ENCODE data around the gene FARP1.

The FARP1 gene

GRCh38 chr13:98180092-98180491, 37.2 kb downstream of the FARP1 start:
- no peaks in the 10 kb centered on the region for H3K9me3 ChIP-seq (ENCODE audit: control insufficient read depth, insufficient read depth, low read depth, low read length)
- H3K4me1 ChIP-seq (ENCODE audit: control insufficient read depth, insufficient read depth, low read length): peaks cover 2% of the 10 kb centered on the region
- peaks cover 0 to 3% of the 10 kb centered on the region in 2 experiments; a peak in 1 of 3 replicates for H3K36me3 ChIP-seq (ENCODE audit: control insufficient read depth in 2 of 2, insufficient read depth in 1 of 2, low read length in 2 of 2)
- no peak overlapping the region for H3K27ac ChIP-seq (ENCODE audit: extremely low read depth, low read depth, low read length)
- ChIA-PET CTCF (no interaction called here), POLR2A (no interaction called here)
- TF ChIP-seq ZFHX2 (tag by site-specific recombination; conservative IDR thresholded peaks at IDR 0.05): peak; percentile 80
- no peak for TF ChIP-seq ZNF654 (tag by site-specific recombination; IDR thresholded peaks at IDR 0.05; ENCODE audit: low read depth)
- peak; percentile 72 for TF ChIP-seq EGR2 (tag by site-specific recombination; IDR thresholded peaks at IDR 0.05; ENCODE audit: low read depth)
- no peak overlapping the region for H3K4me3 ChIP-seq (ENCODE audit: low read depth, low read length)

- H3K36me3 ChIP-seq (ENCODE audit: control insufficient read depth in 2 of 2, insufficient read depth in 1 of 2, low read length in 2 of 2): peaks cover 0 to 2% of the 10 kb centered on the region in 2 experiments; a peak in 1 of 3 replicates
- TF ChIP-seq ZNF792 (tag by site-specific recombination; IDR thresholded peaks at IDR 0.05) (no peak), ZNF394 (tag by site-specific recombination; IDR thresholded peaks at IDR 0.05; ENCODE audit: borderline replicate concordance) (peak; percentile 87; the same call in 1 of the 2 replicates), TRIM28 (IDR thresholded peaks at IDR 0.05; ENCODE audit: borderline replicate concordance, low read length) (no peak), ZBTB8A (tag by site-specific recombination; IDR thresholded peaks at IDR 0.05) (peak; percentile 57), ZNF175 (tag by site-specific recombination; IDR thresholded peaks at IDR 0.05) (no peak), ZNF843 (tag by site-specific recombination; IDR thresholded peaks at IDR 0.05) (no peak), ZNF518A (tag by site-specific recombination; conservative IDR thresholded peaks at IDR 0.05; ENCODE audit: low read depth) (peak; percentile 70), ZNF140 (tag by site-specific recombination; IDR thresholded peaks at IDR 0.05) (peak; percentile 42; the same call in 1 of the 2 replicates), ZNF544 (tag by site-specific recombination; IDR thresholded peaks at IDR 0.05) (no peak), ZNF132 (tag by site-specific recombination; IDR thresholded peaks at IDR 0.05; ENCODE audit: borderline replicate concordance) (no peak), ZNF391 (tag by site-specific recombination; IDR thresholded peaks at IDR 0.05; ENCODE audit: borderline replicate concordance, low read depth) (no peak), WT1 (tag by site-specific recombination; IDR thresholded peaks at IDR 0.05) (no peak), ZNF426 (tag by site-specific recombination; IDR thresholded peaks at IDR 0.05) (peak; percentile 72), FEZF1 (tag by site-specific recombination; IDR thresholded peaks at IDR 0.05) (no peak), ZNF560 (tag by site-specific recombination; IDR thresholded peaks at IDR 0.05; ENCODE audit: borderline replicate concordance) (no peak), ZNF623 (tag by site-specific recombination; IDR thresholded peaks at IDR 0.05) (peak; percentile 43), ZNF660 (tag by site-specific recombination; IDR thresholded peaks at IDR 0.05) (no peak), ZNF341 (tag by site-specific recombination; IDR thresholded peaks at IDR 0.05; ENCODE audit: low read depth) (no peak), ZNF629 (tag by site-specific recombination; IDR thresholded peaks at IDR 0.05) (peak; percentile 35; the same call in 1 of the 2 replicates), ZNF830 (tag by site-specific recombination; IDR thresholded peaks at IDR 0.05; ENCODE audit: low read depth) (no peak), ZNF157 (tag by site-specific recombination; IDR thresholded peaks at IDR 0.05) (no peak), PRDM2 (tag by site-specific recombination; IDR thresholded peaks at IDR 0.05; ENCODE audit: borderline replicate concordance) (no peak)
Measured at GRCh38 chr13:98181111-98181815, 38.4 kb downstream of the FARP1 start.

More at GRCh38 chr13:98181111-98181815, 38.4 kb downstream of the FARP1 start:
- no peak overlapping the region for H3K4me3 ChIP-seq (ENCODE audit: low read depth, low read length)
- no peaks in the 10 kb centered on the region for H3K4me1 ChIP-seq (ENCODE audit: control insufficient read depth, insufficient read depth, low read length)
- ChIA-PET CTCF (no interaction called here), POLR2A (no interaction called here)
- H3K9me3 ChIP-seq (ENCODE audit: control insufficient read depth, insufficient read depth, low read depth, low read length): no peaks in the 10 kb centered on the region
- no peak overlapping the region for H3K27ac ChIP-seq (ENCODE audit: extremely low read depth, low read depth, low read length)
